H1 (cell line): ENCODE results near the gene ANXA3. TPM values are rescaled to one million over a fixed set of nuclear protein-coding genes. Genes with fewer than 3 reads are reported as not detected.

Experiments
- CTCF ChIA-PET: fragments of 300-600 bp; sonication (Branson Sonifier 250); formaldehyde crosslinking; loops from one replicate; lab custom pipeline; 2021; ENCODE audit not compliant: partially characterized antibody; lab: Charles Lee
- POLR2A ChIA-PET: fragments of 300-600 bp; sonication (Branson Sonifier 250); formaldehyde crosslinking; loops from one replicate; lab custom pipeline; 2021; ENCODE audit warnings: inconsistent platforms; ENCODE audit not compliant: partially characterized antibody; lab: Charles Lee
- DNase-seq, 2 experiments: peaks; one replicate each; pipeline versions ENCODE4 v3.0.0 to v3.0.0-alpha.2; 2010 to 2022; ENCODE audit warnings: low spot score in 2 of 2, low read depth in 1 of 2, mixed read lengths in 1 of 2
- FAIRE-seq: peaks from 2 replicates; lab custom pipeline; 2011; peaks lifted over from hg19 to GRCh38; lab: Jason Lieb, UNC
- H2AFZ ChIP-seq: 2 replicates; pipeline ENCODE4 v1.8.1; 2012; ENCODE audit warnings: low read length, inconsistent platforms
- H2AK5ac ChIP-seq: 2 replicates; pipeline ENCODE4 v1.6.1; 2013; ENCODE audit warnings: low read depth, low read length
- H2BK120ac ChIP-seq: replicated peaks from 2 replicates; pipeline ENCODE3; 2013; ENCODE audit warnings: low read depth, low read length, inconsistent platforms
- H2BK12ac ChIP-seq: 2 replicates; pipeline ENCODE4 v1.6.1; 2013; ENCODE audit warnings: low read depth, low read length
- H2BK15ac ChIP-seq: 2 replicates; pipeline ENCODE4 v1.6.1; 2013; ENCODE audit warnings: low read length
- H2BK20ac ChIP-seq: 2 replicates; pipeline ENCODE4 v1.6.1; 2013; ENCODE audit warnings: low read length
- H2BK5ac ChIP-seq: 2 replicates; pipeline ENCODE4 v1.6.1; 2013; ENCODE audit warnings: low read depth, low read length
- H3K14ac ChIP-seq: 2 replicates; pipeline ENCODE4 v1.6.1; 2013; ENCODE audit warnings: inconsistent platforms; ENCODE audit not compliant: insufficient read length
- H3K18ac ChIP-seq: 2 replicates; pipeline ENCODE4 v1.6.1; 2013; ENCODE audit warnings: low read length; ENCODE audit errors: extremely low read depth
- H3K23ac ChIP-seq: 2 replicates; pipeline ENCODE4 v1.6.1; 2013; ENCODE audit warnings: inconsistent platforms; ENCODE audit not compliant: insufficient read length
- H3K23me2 ChIP-seq: 2 replicates; pipeline ENCODE4 v1.6.1; 2013; ENCODE audit warnings: low read depth, low read length
- H3K27ac ChIP-seq: 2 replicates; pipeline ENCODE4 v1.6.1; 2011; ENCODE audit warnings: low read depth, low read length, inconsistent platforms
- H3K27me3 ChIP-seq, 4 experiments: replicated peaks in 1 of 4; 1 replicate in 1 of 4; 2 replicates in 3 of 4; pipeline versions ENCODE4 v1.6.1 to v1.8.1; 2011 to 2013; ENCODE audit warnings: low read length in 3 of 4, mild to moderate bottlenecking in 3 of 4, inconsistent platforms in 2 of 4, mixed read lengths in 2 of 4, moderate library complexity in 1 of 4; ENCODE audit not compliant: control insufficient read depth in 3 of 4, insufficient read depth in 3 of 4; ENCODE audit errors: extremely low read depth in 1 of 4
- H3K36me3 ChIP-seq, 4 experiments: 2 replicates each; pipeline versions ENCODE4 v1.6.1 to v1.8.1; 2011 to 2013; ENCODE audit warnings: mild to moderate bottlenecking in 4 of 4, low read length in 3 of 4, moderate library complexity in 2 of 4, control low read depth in 1 of 4, inconsistent platforms in 1 of 4; ENCODE audit not compliant: insufficient read depth in 4 of 4, control insufficient read depth in 2 of 4
- H3K4ac ChIP-seq: replicated peaks from 2 replicates; pipeline ENCODE3; 2013; ENCODE audit warnings: low read length, low read depth, mixed read lengths, inconsistent platforms; ENCODE audit not compliant: insufficient read length
- H3K4me1 ChIP-seq, 4 experiments: replicated peaks in 1 of 4; 1 replicate in 1 of 4; 2 replicates in 3 of 4; pipeline versions ENCODE4 v1.6.1 to v1.8.1; 2011 to 2013; ENCODE audit warnings: low read length in 3 of 4, inconsistent platforms in 2 of 4, mixed read lengths in 1 of 4; ENCODE audit not compliant: insufficient read depth in 4 of 4, control insufficient read depth in 3 of 4
- H3K4me2 ChIP-seq, 2 experiments: 2 replicates each; pipeline versions ENCODE4 v1.6.1 to v1.8.1; 2011 to 2013; ENCODE audit warnings: low read depth in 2 of 2, low read length in 2 of 2, control low read depth in 1 of 2, inconsistent platforms in 1 of 2, mild to moderate bottlenecking in 1 of 2; ENCODE audit not compliant: insufficient read depth in 1 of 2
- H3K4me3 ChIP-seq, 4 experiments: fragments of 200-600, 300-600 bp in 1 of 4; sonication (generic), shearing (Covaris generic), sonication (Bioruptor Twin) in 1 of 4; 2 replicates each; pipeline versions ENCODE4 v1.5.1 to v1.8.1; 2011 to 2016; ENCODE audit warnings: low read length in 4 of 4, low read depth in 3 of 4, control low read depth in 2 of 4, inconsistent platforms in 2 of 4, mild to moderate bottlenecking in 2 of 4, mixed read lengths in 1 of 4, moderate library complexity in 1 of 4; ENCODE audit not compliant: insufficient read depth in 2 of 4; ENCODE audit errors: extremely low read depth in 1 of 4
- H3K56ac ChIP-seq: replicated peaks from 2 replicates; pipeline ENCODE3; 2013; ENCODE audit warnings: low read depth, mild to moderate bottlenecking, mixed read lengths, low read length, inconsistent platforms; ENCODE audit not compliant: insufficient read length
- H3K79me1 ChIP-seq: 2 replicates; pipeline ENCODE4 v1.6.1; 2013; ENCODE audit warnings: low read depth, low read length, control low read depth
- H3K79me2 ChIP-seq, 2 experiments: 2 replicates each; pipeline versions ENCODE4 v1.6.1 to v1.8.1; 2012 to 2013; ENCODE audit warnings: low read length in 2 of 2, mild to moderate bottlenecking in 2 of 2, inconsistent platforms in 1 of 2; ENCODE audit not compliant: insufficient read depth in 2 of 2, control insufficient read depth in 1 of 2
- H3K9ac ChIP-seq, 4 experiments: replicated peaks in 1 of 4; 1 replicate in 1 of 4; 2 replicates in 3 of 4; pipeline versions ENCODE4 v1.6.1 to v1.8.1; 2011 to 2013; ENCODE audit warnings: low read depth in 3 of 4, low read length in 3 of 4, control low read depth in 2 of 4, mild to moderate bottlenecking in 2 of 4, moderate library complexity in 2 of 4, inconsistent platforms in 1 of 4; ENCODE audit errors: extremely low read depth in 1 of 4
- H3K9me3 ChIP-seq, 2 experiments: 2 replicates each; pipeline versions ENCODE4 v1.6.1 to v1.8.1; 2012 to 2013; ENCODE audit warnings: mild to moderate bottlenecking in 2 of 2, moderate library complexity in 2 of 2, control low read depth in 1 of 2, inconsistent platforms in 1 of 2, low read depth in 1 of 2, low read length in 1 of 2, mixed read lengths in 1 of 2; ENCODE audit not compliant: insufficient read depth in 2 of 2
- H4K20me1 ChIP-seq, 2 experiments: replicated peaks in 1 of 2; 2 replicates each; pipeline versions ENCODE3 to v1.8.1; 2011 to 2013; ENCODE audit warnings: inconsistent platforms in 2 of 2, low read length in 2 of 2, mild to moderate bottlenecking in 1 of 2; ENCODE audit not compliant: insufficient read depth in 2 of 2, control insufficient read depth in 1 of 2
- H4K5ac ChIP-seq: 2 replicates; pipeline ENCODE4 v1.6.1; 2013; ENCODE audit warnings: low read length, low read depth, mixed read lengths, inconsistent platforms; ENCODE audit not compliant: insufficient read length
- H4K8ac ChIP-seq: 2 replicates; pipeline ENCODE4 v1.8.0; 2013; ENCODE audit warnings: mild to moderate bottlenecking, moderate library complexity, low read length, inconsistent platforms; ENCODE audit not compliant: insufficient read depth; ENCODE audit errors: extremely low read depth
- H4K91ac ChIP-seq: replicated peaks from 2 replicates; pipeline ENCODE3; 2013; ENCODE audit warnings: low read length, mixed read lengths, inconsistent platforms; ENCODE audit not compliant: insufficient read length
- BCL11A ChIP-seq, 2 experiments: IDR thresholded peaks; one replicate each; pipeline ENCODE4 v1.6.1; 2011; ENCODE audit warnings: low read depth in 2 of 2, low read length in 2 of 2, mild to moderate bottlenecking in 2 of 2
- CHD2 ChIP-seq: IDR thresholded peaks from 2 replicates; pipeline ENCODE4 v1.6.1; 2012; ENCODE audit warnings: low read length, improper control_type of control experiment
- JUN ChIP-seq: IDR thresholded peaks from 2 replicates; pipeline ENCODE4 v1.6.1; 2011; ENCODE audit warnings: low read depth, mild to moderate bottlenecking, improper control_type of control experiment, low read length
- KDM1A ChIP-seq: fragments of 200-600, 300-600 bp; sonication (generic); IDR thresholded peaks from 2 replicates; pipeline ENCODE4 v1.7.1; 2016; ENCODE audit warnings: mild to moderate bottlenecking, low read length, borderline replicate concordance
- RAD21 ChIP-seq, 2 experiments: IDR thresholded peaks in 1 of 2; conservative IDR thresholded peaks in 1 of 2; 2 replicates each; pipeline ENCODE4 v1.6.1; 2011; ENCODE audit warnings: low read depth in 2 of 2, low read length in 2 of 2, improper control_type of control experiment in 1 of 2, inconsistent platforms in 1 of 2, mild to moderate bottlenecking in 1 of 2, moderate library complexity in 1 of 2
- RBBP5 ChIP-seq: IDR thresholded peaks from 2 replicates; pipeline ENCODE4 v1.7.1; 2012; ENCODE audit warnings: low read depth, mild to moderate bottlenecking, inconsistent platforms, low read length, moderate library complexity, borderline replicate concordance
- RFX5 ChIP-seq: IDR thresholded peaks from 2 replicates; pipeline ENCODE4 v1.6.1; 2011; ENCODE audit warnings: low read depth, low read length, improper control_type of control experiment, borderline replicate concordance
- RXRA ChIP-seq: IDR thresholded peaks from 2 replicates; pipeline ENCODE4 v1.6.1; 2011; ENCODE audit warnings: low read depth, mild to moderate bottlenecking, low read length, moderate library complexity; ENCODE audit not compliant: insufficient read depth
- SIRT6 ChIP-seq: IDR thresholded peaks from one replicate; pipeline ENCODE4 v1.7.1; 2012; ENCODE audit warnings: low read length, inconsistent platforms
- SP2 ChIP-seq: IDR thresholded peaks from 2 replicates; pipeline ENCODE4 v1.6.1; 2012; ENCODE audit warnings: mild to moderate bottlenecking, low read length, inconsistent platforms
- SRF ChIP-seq: IDR thresholded peaks from 2 replicates; pipeline ENCODE4 v1.6.1; 2011; ENCODE audit warnings: mild to moderate bottlenecking, low read depth, low read length, moderate library complexity
- TEAD4 ChIP-seq: IDR thresholded peaks from 2 replicates; pipeline ENCODE4 v1.6.1; 2012; ENCODE audit warnings: low read depth, low read length, inconsistent platforms, mixed read lengths
- WGBS, 2 experiments: shearing (Covaris generic) in 1 of 2; methylation state at CpG; one replicate each; pipeline versions ENCODE4 v1.1.6 to v1.1.7; 2013 to 2015; ENCODE audit warnings: low lambda C conversion rate in 2 of 2, mixed read lengths in 2 of 2, inconsistent platforms in 1 of 2, low coverage in 1 of 2, missing lambda C conversion rate in 1 of 2; ENCODE audit not compliant: insufficient replicate concordance in 2 of 2, insufficient coverage in 1 of 2, insufficient read length in 1 of 2; ENCODE audit errors: extremely low coverage in 1 of 2, missing lambda C conversion rate in 1 of 2; 5-methylcytosine and 5-hydroxymethylcytosine counted together
- polyA plus RNA-seq, 7 experiments: library from polyadenylated mRNA; depleted of rRNA in 3 of 7; stranded (reverse) in 5 of 7; unstranded in 2 of 7; fragments of >200 nt in 5 of 7; fragments of 200-250 nt in 2 of 7; gene quantifications; 1 replicate in 5 of 7; 2 replicates in 1 of 7; 4 replicates in 1 of 7; pipeline versions ENCODE4 v1.2.1 to v1.2.3, GENCODE V29; 2011 to 2013; ENCODE audit warnings: missing spikeins in 2 of 7, mixed read lengths in 2 of 7
- total RNA-seq: library from RNA; stranded (reverse); fragmentation: NEBNext Ultra II Directional; extraction: Animal tissue kit (Norgen Biotek cat#: 25700); gene quantifications from 2 replicates; pipeline ENCODE4 v1.2.1, GENCODE V29; 2021
- TF ChIP-seq, protein P1 (sequence below), 3 experiments: IDR thresholded peaks; 1 replicate in 2 of 3; 2 replicates in 1 of 3; pipeline versions ENCODE4 v1.5.1 to v1.6.1; 2011; ENCODE audit warnings: low read length in 3 of 3, mild to moderate bottlenecking in 3 of 3, inconsistent platforms in 2 of 3, low read depth in 1 of 3, moderate library complexity in 1 of 3; ENCODE audit not compliant: insufficient read depth in 1 of 3; ENCODE audit errors: control extremely low read depth in 1 of 3

The ANXA3 gene
- total and polyA plus RNA-seq, 2 of the 8 experiments (the other 6 are each of a cell fraction or from before 2014, with no cell fraction given), result 10.3 to 27.3 TPM

DNA sequence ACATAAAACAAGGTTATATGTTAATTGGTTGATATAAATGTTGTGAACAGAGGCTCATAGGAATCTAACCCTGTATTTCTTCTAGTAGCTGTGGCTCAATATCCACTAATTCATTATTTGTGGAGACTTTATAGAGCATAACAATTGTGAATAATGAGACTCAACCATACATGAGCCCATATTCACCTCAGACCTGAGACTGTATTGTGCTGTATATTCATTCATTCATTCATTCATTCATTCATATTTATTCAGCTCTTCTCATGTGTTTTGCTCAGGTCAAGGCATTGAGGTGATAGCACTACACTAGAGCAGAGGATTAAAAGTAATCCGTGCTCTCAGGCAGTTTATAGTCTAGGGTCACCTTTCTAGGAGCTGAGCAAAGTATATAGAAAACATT lies 24.5 kb upstream of the ANXA3 start:
- ChIA-PET POLR2A (no interaction called here), CTCF (no interaction called here)
- no peaks in the 10 kb centered on the region for H3K4me1 ChIP-seq
- TF ChIP-seq SIRT6 (no peak), SRF (no peak), BCL11A (IDR thresholded peaks at IDR 0.05; ENCODE audit: low read depth in 2 of 2, low read length in 2 of 2) (no peak), RFX5 (no peak), TEAD4 (no peak), SP2 (no peak), RXRA (no peak), KDM1A (no peak), RAD21 (IDR thresholded peaks at IDR 0.05 in 1 of 2, conservative IDR thresholded peaks at IDR 0.05 in 1 of 2; ENCODE audit: low read depth in 2 of 2, low read length in 2 of 2) (no peak), JUN (no peak), RBBP5 (no peak), CHD2 (no peak)
- TF ChIP-seq, protein P1, sequence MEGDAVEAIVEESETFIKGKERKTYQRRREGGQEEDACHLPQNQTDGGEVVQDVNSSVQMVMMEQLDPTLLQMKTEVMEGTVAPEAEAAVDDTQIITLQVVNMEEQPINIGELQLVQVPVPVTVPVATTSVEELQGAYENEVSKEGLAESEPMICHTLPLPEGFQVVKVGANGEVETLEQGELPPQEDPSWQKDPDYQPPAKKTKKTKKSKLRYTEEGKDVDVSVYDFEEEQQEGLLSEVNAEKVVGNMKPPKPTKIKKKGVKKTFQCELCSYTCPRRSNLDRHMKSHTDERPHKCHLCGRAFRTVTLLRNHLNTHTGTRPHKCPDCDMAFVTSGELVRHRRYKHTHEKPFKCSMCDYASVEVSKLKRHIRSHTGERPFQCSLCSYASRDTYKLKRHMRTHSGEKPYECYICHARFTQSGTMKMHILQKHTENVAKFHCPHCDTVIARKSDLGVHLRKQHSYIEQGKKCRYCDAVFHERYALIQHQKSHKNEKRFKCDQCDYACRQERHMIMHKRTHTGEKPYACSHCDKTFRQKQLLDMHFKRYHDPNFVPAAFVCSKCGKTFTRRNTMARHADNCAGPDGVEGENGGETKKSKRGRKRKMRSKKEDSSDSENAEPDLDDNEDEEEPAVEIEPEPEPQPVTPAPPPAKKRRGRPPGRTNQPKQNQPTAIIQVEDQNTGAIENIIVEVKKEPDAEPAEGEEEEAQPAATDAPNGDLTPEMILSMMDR (IDR thresholded peaks at IDR 0.05; ENCODE audit: control extremely low read depth in 1 of 3, insufficient read depth in 1 of 3, low read depth in 1 of 3, low read length in 3 of 3), result no peak

More for the DNA sequence above, 24.5 kb upstream of the ANXA3 start:
- Histone ChIP-seq H4K5ac (no peak overlapping the region), H2AK5ac (no peak overlapping the region), H3K27me3 (no peaks in the 10 kb centered on the region), H3K4ac (no peak overlapping the region), H3K27ac (no peak overlapping the region), H3K79me2 (no peaks in the 10 kb centered on the region), H3K4me2 (no peak overlapping the region), H2BK15ac (no peak overlapping the region), H4K91ac (no peak overlapping the region), H3K9me3 (no peaks in the 10 kb centered on the region), H3K23me2 (no peaks in the 10 kb centered on the region), H3K23ac (no peak overlapping the region), H2BK5ac (no peak overlapping the region), H3K56ac (no peak overlapping the region), H2BK20ac (no peak overlapping the region), H3K36me3 (peaks cover 5 to 64% (median 43%) of the 10 kb centered on the region in 4 experiments; a peak in 7 of 8 replicates), H2AFZ (no peak overlapping the region), H2BK12ac (no peak overlapping the region), H3K14ac (no peak overlapping the region), H4K20me1 (no peaks in the 10 kb centered on the region), H3K9ac (no peak overlapping the region), H3K18ac (no peak overlapping the region), H3K79me1 (no peaks in the 10 kb centered on the region), H4K8ac (no peak overlapping the region), H2BK120ac (no peak overlapping the region), H3K4me3 (no peak overlapping the region)
- FAIRE-seq, result no peak
- 93% methylated on average over 1 of the region's 1 CpG; no CpG with 5 or more reads in 1 of the 2 experiments for WGBS, 2 experiments
- no peak for DNase-seq
